Osteoblast (primary cell): ENCODE measurements around the gene ERBB4. TPM values are rescaled to one million over a fixed set of nuclear protein-coding genes. Genes with fewer than 3 reads are reported as not detected.
A peak's percentile ranks its signal among the peaks of the same experiment; 100 is the strongest.

Experiments
- DNase-seq: peaks from one replicate; pipeline ENCODE4 v3.0.0; 2011; ENCODE audit warnings: low spot score, mixed read lengths; ENCODE audit not compliant: insufficient read length; ENCODE audit errors: missing footprints
- H2AFZ ChIP-seq: 2 replicates; pipeline ENCODE4 v1.6.0; 2011; ENCODE audit warnings: mild to moderate bottlenecking, low read length
- H3K27ac ChIP-seq: 2 replicates; pipeline ENCODE4 v1.5.1; 2011; ENCODE audit warnings: mild to moderate bottlenecking, low read depth, low read length, moderate library complexity
- H3K27me3 ChIP-seq: 2 replicates; pipeline ENCODE4 v1.6.0; 2012; ENCODE audit warnings: mild to moderate bottlenecking, control low read depth, inconsistent platforms, low read length, moderate library complexity; ENCODE audit not compliant: insufficient read depth
- H3K36me3 ChIP-seq: 2 replicates; pipeline ENCODE4 v1.5.1; 2011; ENCODE audit warnings: mild to moderate bottlenecking, low read length, control low read depth, moderate library complexity; ENCODE audit not compliant: insufficient read depth
- H3K4me1 ChIP-seq: 2 replicates; pipeline ENCODE4 v1.5.1; 2011; ENCODE audit warnings: mild to moderate bottlenecking, low read length, control low read depth, moderate library complexity; ENCODE audit not compliant: insufficient read depth
- H3K4me2 ChIP-seq: 2 replicates; pipeline ENCODE4 v1.6.0; 2011; ENCODE audit warnings: mild to moderate bottlenecking, low read length; ENCODE audit not compliant: insufficient read depth
- H3K4me3 ChIP-seq: fragments of 200-600 bp; sonication (generic); 3 replicates; pipeline ENCODE4 v1.5.1; 2012; ENCODE audit warnings: mild to moderate bottlenecking, low read length, inconsistent platforms; ENCODE audit not compliant: insufficient read depth
- H3K79me2 ChIP-seq: 2 replicates; pipeline ENCODE4 v1.6.0; 2012; ENCODE audit warnings: mild to moderate bottlenecking, low read length, control low read depth, inconsistent platforms; ENCODE audit not compliant: insufficient read depth
- H3K9me3 ChIP-seq: 2 replicates; pipeline ENCODE4 v1.5.1; 2011; ENCODE audit warnings: low read depth, low read length, control low read depth
- H4K20me1 ChIP-seq: 2 replicates; pipeline ENCODE4 v1.6.0; 2012; ENCODE audit warnings: mild to moderate bottlenecking, low read length, control low read depth; ENCODE audit not compliant: insufficient read depth
- total RNA-seq: library from RNA; depleted of rRNA; stranded (reverse); fragments of >200 nt; gene quantifications from 2 replicates; pipeline ENCODE4 v1.2.3, GENCODE V29; 2012
- TF ChIP-seq, protein P1 (sequence below): IDR thresholded peaks from 2 replicates; pipeline ENCODE4 v1.5.1; 2011; ENCODE audit warnings: mild to moderate bottlenecking, low read depth, low read length, moderate library complexity; ENCODE audit errors: extremely low read depth

Gene ERBB4
- total RNA-seq, 1 donor: under 0.01 TPM

GRCh38 chr2:212546669-212547068 is 8.1 kb upstream of the ERBB4 start:
- Histone ChIP-seq H3K27ac (no peak overlapping the region), H3K4me3 (no peak overlapping the region), H3K4me1 (no peaks in the 10 kb centered on the region), H2AFZ (no peak overlapping the region), H3K27me3 (no peaks in the 10 kb centered on the region), H3K9me3 (no peaks in the 10 kb centered on the region), H4K20me1 (no peaks in the 10 kb centered on the region), H3K4me2 (no peak overlapping the region), H3K79me2 (no peaks in the 10 kb centered on the region), H3K36me3 (no peaks in the 10 kb centered on the region)
- TF ChIP-seq, protein P1, sequence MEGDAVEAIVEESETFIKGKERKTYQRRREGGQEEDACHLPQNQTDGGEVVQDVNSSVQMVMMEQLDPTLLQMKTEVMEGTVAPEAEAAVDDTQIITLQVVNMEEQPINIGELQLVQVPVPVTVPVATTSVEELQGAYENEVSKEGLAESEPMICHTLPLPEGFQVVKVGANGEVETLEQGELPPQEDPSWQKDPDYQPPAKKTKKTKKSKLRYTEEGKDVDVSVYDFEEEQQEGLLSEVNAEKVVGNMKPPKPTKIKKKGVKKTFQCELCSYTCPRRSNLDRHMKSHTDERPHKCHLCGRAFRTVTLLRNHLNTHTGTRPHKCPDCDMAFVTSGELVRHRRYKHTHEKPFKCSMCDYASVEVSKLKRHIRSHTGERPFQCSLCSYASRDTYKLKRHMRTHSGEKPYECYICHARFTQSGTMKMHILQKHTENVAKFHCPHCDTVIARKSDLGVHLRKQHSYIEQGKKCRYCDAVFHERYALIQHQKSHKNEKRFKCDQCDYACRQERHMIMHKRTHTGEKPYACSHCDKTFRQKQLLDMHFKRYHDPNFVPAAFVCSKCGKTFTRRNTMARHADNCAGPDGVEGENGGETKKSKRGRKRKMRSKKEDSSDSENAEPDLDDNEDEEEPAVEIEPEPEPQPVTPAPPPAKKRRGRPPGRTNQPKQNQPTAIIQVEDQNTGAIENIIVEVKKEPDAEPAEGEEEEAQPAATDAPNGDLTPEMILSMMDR: no peak
- no peak for DNase-seq

GRCh38 chr2:212540341-212540740 is 1.7 kb upstream of the ERBB4 start:
- Histone ChIP-seq H4K20me1 (no peaks in the 10 kb centered on the region), H3K27ac (no peak overlapping the region), H3K4me2 (no peak overlapping the region), H3K9me3 (no peaks in the 10 kb centered on the region), H3K4me3 (no peak overlapping the region), H3K27me3 (peaks cover 34% of the 10 kb centered on the region), H3K36me3 (no peaks in the 10 kb centered on the region), H3K79me2 (no peaks in the 10 kb centered on the region), H3K4me1 (peaks cover 12% of the 10 kb centered on the region), H2AFZ (no peak overlapping the region)
- TF ChIP-seq, protein P1: no peak
- DNase-seq: no peak

DNA sequence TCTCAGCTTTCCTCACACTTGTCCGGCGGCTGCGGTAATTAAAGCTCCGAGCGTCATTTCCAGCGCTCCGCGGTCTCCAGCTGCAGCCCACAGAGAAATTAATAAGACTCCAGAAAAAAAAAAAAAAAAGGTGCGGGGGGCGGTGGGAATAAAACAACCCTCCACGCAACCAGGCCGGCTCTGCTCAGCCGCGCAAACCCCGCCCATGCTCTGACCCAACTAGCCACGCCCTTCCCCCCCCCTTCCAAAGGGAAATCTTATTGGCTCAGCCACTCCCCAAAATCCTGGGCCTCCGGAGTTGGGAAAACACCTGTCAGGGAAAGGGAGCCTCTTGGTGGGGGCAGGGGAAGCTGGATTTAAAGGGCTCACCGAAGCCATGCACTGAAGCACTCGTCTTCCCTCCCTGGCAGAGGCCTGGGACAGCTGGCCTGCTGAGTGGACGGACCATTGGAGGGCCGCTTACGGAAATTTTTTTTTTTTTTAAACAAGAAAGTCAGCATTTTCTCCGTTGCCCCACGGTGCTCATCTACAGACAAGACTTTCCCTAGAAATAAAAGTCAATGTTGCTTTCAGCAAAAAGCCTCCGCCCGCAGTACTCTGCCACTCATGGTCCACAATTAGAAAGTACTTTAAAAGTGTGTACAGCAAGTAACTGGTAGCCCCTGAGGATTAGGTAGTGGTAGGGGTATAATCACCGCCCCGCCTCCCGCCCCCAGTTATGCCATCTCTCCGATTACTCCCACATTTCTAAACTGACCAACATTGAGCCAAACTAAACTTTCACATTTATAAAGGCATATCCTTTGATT is 674 bp upstream of the ERBB4 start:
- Histone ChIP-seq H3K4me1 (peaks cover 12% of the 10 kb centered on the region), H3K4me2 (peak overlapping the region; percentile 88), H3K4me3 (peak overlapping the region; percentile 72), H4K20me1 (no peaks in the 10 kb centered on the region), H3K27me3 (peaks cover 41% of the 10 kb centered on the region), H3K27ac (no peak overlapping the region), H3K79me2 (no peaks in the 10 kb centered on the region), H2AFZ (peak overlapping the region; percentile 88), H3K9me3 (no peaks in the 10 kb centered on the region), H3K36me3 (no peaks in the 10 kb centered on the region)
- TF ChIP-seq, protein P1: no peak
- DNase-seq: peak; percentile 84

DNA sequence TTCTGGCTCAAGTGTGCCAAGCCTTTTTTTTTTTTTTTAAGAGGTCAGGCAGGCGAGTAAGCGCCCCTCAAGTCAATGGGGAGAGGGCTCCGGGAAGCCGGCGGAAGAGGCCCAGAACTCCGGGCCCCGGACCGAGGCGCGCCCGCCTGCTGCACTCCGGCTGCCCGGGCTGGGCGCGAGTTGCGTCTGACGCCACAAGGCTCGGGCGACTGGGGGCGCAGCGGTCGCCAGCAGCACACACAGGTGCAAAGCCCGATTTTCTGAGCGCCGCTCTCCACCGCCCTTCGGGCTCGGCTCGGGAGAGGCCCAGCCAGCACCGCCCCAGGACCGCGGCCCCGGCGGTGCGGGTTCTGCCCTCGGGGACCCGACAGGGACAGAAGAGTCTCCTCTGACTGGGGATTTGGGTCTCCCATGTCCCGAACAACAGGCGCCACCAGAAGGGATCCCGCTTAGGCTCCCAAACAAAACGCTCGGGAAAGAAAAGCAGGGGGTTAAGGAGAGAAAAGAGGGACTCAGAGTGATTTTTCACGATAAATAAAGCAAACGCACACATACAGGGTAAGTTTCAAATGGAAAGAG is 787 bp downstream of the ERBB4 start:
- Histone ChIP-seq H3K79me2 (no peaks in the 10 kb centered on the region), H4K20me1 (no peaks in the 10 kb centered on the region), H3K9me3 (no peaks in the 10 kb centered on the region), H3K4me1 (peaks cover 12% of the 10 kb centered on the region), H3K27me3 (peaks cover 43% of the 10 kb centered on the region), H3K27ac (no peak overlapping the region), H3K4me3 (peak overlapping the region; percentile 72), H2AFZ (peak overlapping the region; percentile 78), H3K4me2 (peak overlapping the region; percentile 88), H3K36me3 (no peaks in the 10 kb centered on the region)
- peak; percentile 72 for DNase-seq
- TF ChIP-seq, protein P1: no peak
